ENCODE data around the gene EIF3F. TPM values are rescaled to one million over a fixed set of nuclear protein-coding genes. Genes with fewer than 3 reads are reported as not detected.

The EIF3F gene
- total RNA-seq, 3 donors from 2014 or later: 336 to 429 (median 342) TPM

Other genes with a start within 250 kb of the EIF3F start
- not detected for gene OR5P2, start 190.4 kb upstream of the EIF3F start, total RNA-seq
- not detected for gene OR5P3, start 156.5 kb upstream of the EIF3F start, total RNA-seq
- not detected for gene OR10A6, start 56.1 kb upstream of the EIF3F start, total RNA-seq
- gene OR10A3, start 45.6 kb upstream of the EIF3F start, total RNA-seq: not detected
- not detected for gene NLRP10, start 21.9 kb upstream of the EIF3F start, total RNA-seq
- gene TUB, start 93.9 kb downstream of the EIF3F start, total RNA-seq: under 1 TPM; 0.14 to 0.43 (median 0.32) TPM
- gene RIC3, start 181.7 kb downstream of the EIF3F start, total RNA-seq: 10 to 100 TPM; 14.5 to 16.6 (median 15.2) TPM

Data from activated T-cell treated with anti-CD3 and anti-CD28 coated beads, Interleukin-2, amount 50 U/mL, for 4 hours (primary cell).